ENCODE data around the gene SGCA.

GRCh38 chr17:50207315-50207714 lies 41.5 kb downstream of the SGCA start:
- TF ChIP-seq, protein P1, sequence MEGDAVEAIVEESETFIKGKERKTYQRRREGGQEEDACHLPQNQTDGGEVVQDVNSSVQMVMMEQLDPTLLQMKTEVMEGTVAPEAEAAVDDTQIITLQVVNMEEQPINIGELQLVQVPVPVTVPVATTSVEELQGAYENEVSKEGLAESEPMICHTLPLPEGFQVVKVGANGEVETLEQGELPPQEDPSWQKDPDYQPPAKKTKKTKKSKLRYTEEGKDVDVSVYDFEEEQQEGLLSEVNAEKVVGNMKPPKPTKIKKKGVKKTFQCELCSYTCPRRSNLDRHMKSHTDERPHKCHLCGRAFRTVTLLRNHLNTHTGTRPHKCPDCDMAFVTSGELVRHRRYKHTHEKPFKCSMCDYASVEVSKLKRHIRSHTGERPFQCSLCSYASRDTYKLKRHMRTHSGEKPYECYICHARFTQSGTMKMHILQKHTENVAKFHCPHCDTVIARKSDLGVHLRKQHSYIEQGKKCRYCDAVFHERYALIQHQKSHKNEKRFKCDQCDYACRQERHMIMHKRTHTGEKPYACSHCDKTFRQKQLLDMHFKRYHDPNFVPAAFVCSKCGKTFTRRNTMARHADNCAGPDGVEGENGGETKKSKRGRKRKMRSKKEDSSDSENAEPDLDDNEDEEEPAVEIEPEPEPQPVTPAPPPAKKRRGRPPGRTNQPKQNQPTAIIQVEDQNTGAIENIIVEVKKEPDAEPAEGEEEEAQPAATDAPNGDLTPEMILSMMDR (conservative IDR thresholded peaks at IDR 0.05; ENCODE audit: low read depth, low read length) = no peak
- TF ChIP-seq EZH2 (IDR thresholded peaks at IDR 0.05; ENCODE audit: low read length, unreplicated experiment) = no peak
